Activated CD4-positive, alpha-beta T cell treated with anti-CD3 and anti-CD28 coated beads for 48 hours (primary cell): ENCODE results near the gene PDLIM5.
"Not testable (repeated sequence)": the region's sequence is repeated elsewhere in the genome, so short reads cannot be mapped to it uniquely, and the experiment has no call there.

Experiments
- DNase-seq: peaks from one replicate; pipeline ENCODE4 v3.0.0-alpha.2; 2020

The PDLIM5 gene

GRCh38 chr4:94466923-94467322 lies 15.2 kb downstream of the PDLIM5 start:
- DNase-seq: no peak

GRCh38 chr4:94468093-94468769 lies 16.5 kb downstream of the PDLIM5 start:
- no peak for DNase-seq

DNA sequence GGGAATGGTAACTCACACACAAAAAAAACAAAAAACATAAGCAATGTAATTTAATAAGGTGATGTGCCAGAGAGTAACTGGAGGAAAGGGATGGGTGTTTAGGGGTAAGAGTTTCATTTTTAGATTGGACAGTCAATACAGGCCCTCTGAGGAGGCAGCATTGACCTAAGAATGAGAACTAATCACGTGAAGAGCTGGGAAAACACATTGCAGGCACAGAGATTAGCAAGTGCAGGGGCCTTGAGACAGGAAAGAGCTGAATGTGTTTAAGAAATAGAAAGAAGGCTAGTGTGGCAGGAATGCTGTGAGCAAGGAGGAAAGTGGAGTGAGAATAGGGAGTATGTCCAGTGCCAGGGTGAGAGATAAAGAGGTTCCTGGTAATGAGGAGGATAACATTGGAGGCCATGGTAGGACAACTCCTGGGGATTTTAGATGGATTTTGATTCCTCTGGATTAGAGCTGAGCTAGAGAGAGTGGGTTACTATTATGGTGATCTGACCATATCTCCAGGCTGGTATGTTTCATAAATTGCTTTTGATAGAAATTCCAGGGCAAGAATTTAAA lies 17.6 kb downstream of the PDLIM5 start:
- no peak for DNase-seq

- no peak for DNase-seq
Measured at GRCh38 chr4:94470132-94470531, 18.4 kb downstream of the PDLIM5 start.

DNA sequence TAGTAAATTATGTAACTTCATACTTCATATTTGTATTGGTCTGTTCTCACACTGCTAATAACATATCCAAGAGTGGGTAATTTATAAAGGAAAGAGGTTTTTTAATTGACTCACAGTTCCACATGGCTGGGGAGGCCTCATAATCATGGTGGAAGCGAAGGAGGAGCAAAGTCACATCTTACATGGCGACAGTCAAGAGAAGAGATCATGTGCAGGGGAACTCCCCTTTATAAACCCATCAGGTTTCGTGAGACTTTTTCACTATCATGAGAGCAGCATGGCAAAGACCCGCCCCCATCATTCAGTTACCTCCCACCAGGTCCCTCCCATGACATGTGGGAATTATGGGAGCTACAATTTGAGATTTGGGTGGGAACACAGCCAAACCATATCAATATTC lies 19.0 kb downstream of the PDLIM5 start:
- not testable (repeated sequence) for DNase-seq

DNA sequence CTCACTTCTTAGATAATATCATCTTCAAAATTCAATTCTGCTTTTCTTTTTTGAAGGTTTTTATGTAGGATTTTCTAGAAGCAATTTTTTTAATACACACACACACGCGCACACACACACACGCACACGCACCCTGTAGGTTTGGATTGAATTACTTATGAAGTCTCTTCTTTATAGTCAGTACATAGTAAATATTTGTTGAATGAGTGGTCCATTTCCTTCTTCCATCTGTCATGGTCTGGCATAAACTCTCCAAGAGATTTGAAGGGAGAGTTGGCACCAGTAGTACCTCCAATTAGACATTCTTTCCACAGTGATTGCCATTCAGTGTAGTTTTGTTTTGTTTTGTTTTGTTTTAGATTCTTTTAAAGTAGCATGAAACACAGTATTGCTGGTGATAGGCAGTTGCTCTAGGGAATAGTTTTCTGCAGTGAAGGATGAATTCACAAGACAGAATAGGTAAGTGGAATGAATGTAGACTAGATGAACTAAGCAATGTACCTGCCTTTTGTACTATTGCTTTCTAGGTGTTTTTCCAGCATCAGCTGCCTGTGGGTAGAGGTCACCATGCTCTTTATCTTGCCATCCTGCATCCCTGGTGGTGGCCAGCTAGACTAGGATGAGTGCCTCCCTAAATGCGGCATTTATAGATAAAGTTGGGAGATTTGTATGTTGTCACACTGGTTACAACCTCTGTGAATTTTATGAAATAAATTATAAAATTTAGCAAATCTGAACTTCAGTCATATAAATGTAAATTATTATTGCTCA lies 20.5 kb downstream of the PDLIM5 start:
- no peak for DNase-seq

GRCh38 chr4:94475050-94475449 lies 23.3 kb downstream of the PDLIM5 start:
- DNase-seq: no peak

DNA sequence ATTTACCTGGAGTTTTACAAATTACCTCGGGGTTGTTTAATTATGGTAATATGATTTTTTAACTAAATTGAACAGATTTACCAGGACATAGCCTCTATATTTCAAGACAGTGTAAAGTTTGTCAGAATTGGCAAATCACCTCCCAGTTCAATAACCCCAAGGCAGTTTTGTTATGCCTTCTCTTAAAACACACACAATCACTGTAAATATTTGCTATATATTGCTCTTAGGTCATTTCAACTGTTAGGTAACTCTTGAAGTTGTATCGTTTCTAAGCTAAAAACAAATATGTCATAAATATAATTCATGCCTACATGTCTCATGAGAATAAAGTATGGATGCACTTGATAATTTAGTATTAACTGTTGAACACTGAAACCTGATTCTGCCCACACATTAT lies 24.1 kb downstream of the PDLIM5 start:
- no peak for DNase-seq

DNA sequence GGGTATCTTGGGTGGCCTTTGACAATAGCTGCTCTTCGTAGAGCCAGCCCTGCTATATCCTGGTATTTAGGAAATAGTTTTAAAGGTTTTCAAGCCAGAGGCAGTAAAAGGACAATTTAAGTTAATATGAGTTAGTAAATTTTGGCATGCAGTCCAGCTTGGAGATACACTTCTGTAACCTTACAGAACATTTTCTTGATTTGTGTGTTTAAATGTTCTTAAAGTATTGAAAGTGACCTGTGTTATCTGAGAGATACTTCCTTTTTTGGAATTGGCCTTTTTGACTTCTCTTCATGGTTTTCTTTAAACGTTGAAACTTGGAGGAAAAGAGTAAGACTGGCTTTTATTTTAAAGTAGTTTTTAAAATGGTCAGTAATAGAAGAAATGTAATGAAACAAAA lies 25.5 kb downstream of the PDLIM5 start:
- no peak for DNase-seq

GRCh38 chr4:94478805-94479204 lies 27.1 kb downstream of the PDLIM5 start:
- not testable (repeated sequence) for DNase-seq

DNA sequence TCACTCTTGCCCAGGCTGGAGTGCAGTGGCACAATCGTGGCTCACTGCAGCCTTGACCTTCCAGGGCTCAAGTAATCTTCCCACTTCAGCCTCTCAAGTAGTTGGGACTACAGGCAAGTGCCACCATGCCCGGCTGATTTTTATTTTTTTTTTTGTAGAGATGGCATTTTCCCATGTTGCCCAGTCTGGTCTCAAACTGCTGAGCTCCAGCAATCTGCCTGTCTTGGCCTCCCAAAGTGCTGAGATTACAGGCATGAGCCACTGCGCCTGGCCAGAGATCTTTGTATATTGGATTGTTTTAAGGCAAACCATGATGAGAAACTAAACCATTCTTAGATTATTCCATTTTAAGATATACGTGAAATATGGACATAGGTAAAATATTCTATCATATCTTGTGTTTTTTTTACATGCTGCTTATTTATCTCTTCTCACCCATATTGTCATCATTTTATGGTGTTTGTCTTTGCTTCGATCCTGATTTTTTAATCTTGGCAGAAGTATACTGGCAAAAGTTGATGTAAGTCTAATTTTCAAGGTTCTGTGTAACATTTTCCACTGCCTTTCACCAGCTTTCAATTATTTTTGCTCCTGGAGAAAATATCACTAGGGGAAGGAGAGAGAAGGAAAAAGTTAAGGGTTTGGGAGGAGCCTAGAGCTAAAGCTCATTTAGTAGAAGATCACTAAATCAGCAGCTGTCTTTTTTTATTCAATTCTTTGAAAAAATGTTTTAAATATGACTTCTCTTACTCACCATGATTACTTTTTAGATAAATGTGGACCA lies 27.8 kb downstream of the PDLIM5 start:
- DNase-seq: no peak

DNA sequence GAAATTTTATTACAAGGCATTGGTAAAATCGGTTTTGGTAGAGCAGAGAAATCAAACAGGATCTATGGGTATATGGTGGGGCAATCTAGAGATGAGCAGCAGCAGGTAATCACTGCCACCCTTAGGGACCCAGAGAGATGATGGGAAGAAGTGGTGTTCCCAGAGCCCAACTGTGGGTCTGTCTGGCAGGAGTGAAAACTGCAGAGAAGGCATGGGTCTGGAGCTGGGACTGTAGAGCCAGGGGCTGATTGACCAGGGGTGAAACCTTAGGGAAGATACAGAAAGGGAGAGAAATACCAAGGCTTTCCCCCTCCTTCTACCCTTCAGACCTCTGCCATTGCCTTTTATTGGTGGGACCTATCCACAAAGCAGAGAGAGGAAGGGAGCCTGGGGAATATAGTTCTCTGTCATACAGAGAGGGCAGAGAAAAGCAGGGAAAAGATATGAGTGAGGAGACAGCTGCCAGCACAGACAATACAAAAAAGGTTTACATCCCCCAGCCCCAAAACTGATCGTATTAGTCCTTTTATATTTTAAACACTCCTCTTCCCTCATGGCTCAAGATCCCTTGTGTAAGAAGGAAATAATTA lies 28.7 kb downstream of the PDLIM5 start:
- DNase-seq: no peak

GRCh38 chr4:94483895-94484294 lies 32.2 kb downstream of the PDLIM5 start:
- DNase-seq: no peak

DNA sequence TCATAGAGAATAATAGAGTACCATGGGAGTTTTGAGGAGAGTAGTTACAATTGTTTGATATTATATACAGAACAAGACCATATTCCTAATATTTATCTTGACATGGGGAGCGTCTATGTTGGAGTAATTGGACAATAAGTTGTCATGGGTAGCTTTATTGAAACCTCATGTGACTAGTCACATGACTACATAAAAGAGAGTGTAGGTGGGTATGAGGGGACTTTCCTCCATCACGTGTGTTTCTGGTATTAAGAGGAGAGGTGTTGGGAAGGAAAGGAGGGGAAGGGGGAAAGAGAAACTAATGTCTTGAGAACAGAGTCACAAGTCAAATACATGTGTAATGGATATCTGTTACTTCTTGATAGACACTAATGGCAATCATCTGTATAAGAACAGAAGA lies 33.1 kb downstream of the PDLIM5 start:
- DNase-seq: no peak

DNA sequence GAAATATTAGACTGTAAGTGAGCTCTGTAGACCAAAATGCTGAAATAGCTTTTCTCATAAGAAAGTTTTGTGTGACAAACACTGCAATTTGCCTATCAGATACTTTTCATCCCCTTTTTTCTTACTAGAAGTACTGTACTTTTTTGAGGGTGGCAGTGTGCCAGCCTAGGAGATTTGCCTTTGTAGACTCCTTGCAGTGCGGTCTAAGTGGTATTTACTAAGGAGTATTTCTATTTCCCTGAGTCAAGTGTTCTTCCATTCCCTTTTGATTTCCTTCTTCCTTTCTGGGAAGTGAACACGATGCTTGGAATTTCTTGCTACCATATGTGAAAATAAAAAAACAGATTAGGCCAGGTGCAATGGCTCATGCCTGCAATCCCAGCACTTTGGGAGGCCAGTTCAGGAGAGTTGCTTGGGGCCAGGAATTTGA lies 34.6 kb downstream of the PDLIM5 start:
- no peak for DNase-seq

- no peak for DNase-seq
Measured at GRCh38 chr4:94488670-94489069, 36.9 kb downstream of the PDLIM5 start.

DNA sequence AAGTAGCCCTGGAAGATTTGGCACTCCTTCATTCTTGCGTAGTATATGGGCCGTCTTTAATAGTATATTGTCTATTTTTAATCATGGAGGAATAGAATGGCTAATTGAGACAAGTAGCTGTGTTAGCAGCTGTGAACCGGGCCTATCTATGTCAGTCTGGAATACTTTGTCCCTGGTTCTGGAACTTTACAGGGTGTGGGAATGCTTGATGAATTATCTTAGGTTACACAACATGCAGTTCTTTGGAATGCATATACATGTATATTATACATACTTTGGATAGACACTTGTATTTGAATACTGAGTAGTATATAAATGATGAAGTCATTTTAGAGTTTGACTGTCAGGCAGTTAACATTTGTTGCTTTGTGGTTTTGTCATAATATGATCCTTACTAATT lies 37.4 kb downstream of the PDLIM5 start:
- no peak for DNase-seq

GRCh38 chr4:94490437-94490836 lies 38.7 kb downstream of the PDLIM5 start:
- no peak for DNase-seq

DNA sequence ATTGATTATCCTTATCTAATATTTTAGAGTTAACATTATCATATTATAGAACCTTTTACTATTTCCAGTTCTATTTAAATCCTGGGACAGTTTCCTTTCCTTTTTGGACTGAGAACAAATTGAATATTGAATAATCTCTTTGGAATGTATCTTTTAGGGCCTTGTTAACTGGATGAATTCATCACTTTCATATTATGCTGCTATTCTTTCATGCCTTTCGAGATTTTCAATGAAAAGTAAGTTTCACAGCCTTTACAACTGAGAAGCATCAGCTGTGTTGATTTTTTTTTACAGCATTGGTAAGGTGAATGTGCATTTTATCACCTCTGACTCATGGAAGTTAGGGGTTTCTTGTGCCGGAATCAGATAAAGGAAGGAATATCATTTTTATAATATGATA lies 39.6 kb downstream of the PDLIM5 start:
- DNase-seq: no peak

- no peak for DNase-seq
Measured at GRCh38 chr4:94495408-94495807, 43.7 kb downstream of the PDLIM5 start.

DNA sequence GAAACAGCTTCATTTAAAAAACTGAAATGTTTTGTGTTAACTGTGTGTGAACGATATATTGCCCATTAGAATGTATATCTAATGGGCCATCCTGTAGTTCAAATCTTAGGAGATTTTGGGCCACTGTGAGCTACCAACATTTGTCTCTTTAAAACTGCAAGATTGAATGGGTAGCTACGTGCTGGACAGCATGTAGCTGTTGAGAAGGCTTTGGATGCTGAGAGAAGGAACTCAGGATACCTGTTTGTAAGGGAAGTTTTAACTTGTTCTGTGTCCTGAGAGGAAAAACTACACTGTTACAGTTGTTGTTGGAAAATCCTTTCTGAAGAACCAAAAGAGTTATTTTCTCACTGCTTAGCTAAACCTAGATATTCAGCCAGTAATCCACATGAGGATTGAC lies 45.9 kb downstream of the PDLIM5 start:
- DNase-seq: no peak

DNA sequence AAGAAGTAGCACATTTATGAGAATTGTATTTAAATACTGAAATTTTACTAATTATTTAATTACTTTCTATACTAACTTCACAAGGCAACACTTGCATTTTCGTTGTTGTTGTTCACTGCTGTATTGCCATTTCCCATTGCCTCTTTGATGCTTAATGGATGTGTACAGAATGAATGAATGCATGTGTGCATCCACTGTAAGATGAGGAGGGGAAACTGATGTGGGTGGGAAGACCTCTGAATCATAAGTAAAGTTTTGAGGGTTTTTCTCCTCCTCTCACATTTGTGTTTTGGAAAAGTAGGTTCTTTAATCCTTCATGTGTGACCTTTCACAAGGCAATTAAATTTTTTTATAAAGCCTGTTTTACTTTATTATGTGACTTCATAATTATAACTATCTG lies 46.8 kb downstream of the PDLIM5 start:
- no peak for DNase-seq

DNA sequence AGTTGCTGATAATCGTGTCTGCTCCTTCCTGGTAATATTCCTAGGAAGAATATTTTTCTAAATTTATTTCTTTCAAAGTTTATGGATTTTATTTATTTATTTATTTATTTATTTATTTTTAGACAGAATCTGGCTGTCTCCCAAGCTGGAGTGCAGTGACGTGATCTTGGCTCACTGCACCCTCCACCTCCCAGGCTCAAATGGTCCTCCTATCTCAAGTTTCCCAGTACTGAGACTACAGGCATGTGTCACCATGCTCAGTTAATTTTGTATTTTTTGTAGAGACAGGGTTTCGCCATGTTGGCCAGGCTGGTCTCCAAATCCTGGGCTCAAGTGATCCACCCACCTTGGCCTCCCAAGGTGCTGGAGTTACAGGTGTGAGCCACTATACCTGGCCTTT lies 48.9 kb downstream of the PDLIM5 start:
- DNase-seq: no peak
